ENCODE data around the gene SVIL.

GRCh38 chr10:29537799-29538198, 97.0 kb downstream of the SVIL start:
- TF ChIP-seq, protein P1, sequence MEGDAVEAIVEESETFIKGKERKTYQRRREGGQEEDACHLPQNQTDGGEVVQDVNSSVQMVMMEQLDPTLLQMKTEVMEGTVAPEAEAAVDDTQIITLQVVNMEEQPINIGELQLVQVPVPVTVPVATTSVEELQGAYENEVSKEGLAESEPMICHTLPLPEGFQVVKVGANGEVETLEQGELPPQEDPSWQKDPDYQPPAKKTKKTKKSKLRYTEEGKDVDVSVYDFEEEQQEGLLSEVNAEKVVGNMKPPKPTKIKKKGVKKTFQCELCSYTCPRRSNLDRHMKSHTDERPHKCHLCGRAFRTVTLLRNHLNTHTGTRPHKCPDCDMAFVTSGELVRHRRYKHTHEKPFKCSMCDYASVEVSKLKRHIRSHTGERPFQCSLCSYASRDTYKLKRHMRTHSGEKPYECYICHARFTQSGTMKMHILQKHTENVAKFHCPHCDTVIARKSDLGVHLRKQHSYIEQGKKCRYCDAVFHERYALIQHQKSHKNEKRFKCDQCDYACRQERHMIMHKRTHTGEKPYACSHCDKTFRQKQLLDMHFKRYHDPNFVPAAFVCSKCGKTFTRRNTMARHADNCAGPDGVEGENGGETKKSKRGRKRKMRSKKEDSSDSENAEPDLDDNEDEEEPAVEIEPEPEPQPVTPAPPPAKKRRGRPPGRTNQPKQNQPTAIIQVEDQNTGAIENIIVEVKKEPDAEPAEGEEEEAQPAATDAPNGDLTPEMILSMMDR (IDR thresholded peaks at IDR 0.05), result no peak
- TF ChIP-seq POLR2AphosphoS5 (IDR thresholded peaks at IDR 0.05), result no peak
- no peak for TF ChIP-seq POLR2A (IDR thresholded peaks at IDR 0.05)
- no peak for TF ChIP-seq EP300 (IDR thresholded peaks at IDR 0.05)
